ENCODE measurements around the gene ZNF518A. TPM values are rescaled to one million over a fixed set of nuclear protein-coding genes. Genes with fewer than 3 reads are reported as not detected.

ZNF518A gene
- total RNA-seq, 2 donors from 2014 or later, result 28.5 to 29.4 TPM

DNA sequence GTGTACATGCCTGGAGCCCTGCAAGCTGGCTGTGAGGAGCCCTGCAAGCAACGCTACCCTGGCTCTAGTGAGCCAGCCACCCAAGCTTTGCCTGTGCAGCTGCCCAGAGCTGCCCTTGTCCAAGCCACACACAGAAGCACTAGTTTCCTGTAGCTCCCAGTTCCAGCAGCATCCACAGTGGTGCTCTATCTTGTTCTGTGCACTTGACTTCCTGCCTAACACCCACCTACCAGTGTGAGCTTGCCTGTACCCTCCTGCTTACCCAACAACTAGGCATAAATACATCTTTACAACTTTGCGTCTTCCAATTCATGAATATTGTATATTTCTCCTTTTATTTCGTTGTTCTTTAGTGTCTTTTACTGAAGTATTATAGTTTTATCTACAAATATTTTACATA lies 32.2 kb upstream of the ZNF518A start:
- intact Hi-C loops (cut with DNase I), result no loop called here
- H3K4me1 ChIP-seq, result no peaks in the 10 kb centered on the region
- H3K9me3 ChIP-seq, result no peaks in the 10 kb centered on the region
- H3K9ac ChIP-seq (ENCODE audit: low read depth in 2 of 2, low read length in 2 of 2), result no peak overlapping the region
- TF ChIP-seq, protein P1, sequence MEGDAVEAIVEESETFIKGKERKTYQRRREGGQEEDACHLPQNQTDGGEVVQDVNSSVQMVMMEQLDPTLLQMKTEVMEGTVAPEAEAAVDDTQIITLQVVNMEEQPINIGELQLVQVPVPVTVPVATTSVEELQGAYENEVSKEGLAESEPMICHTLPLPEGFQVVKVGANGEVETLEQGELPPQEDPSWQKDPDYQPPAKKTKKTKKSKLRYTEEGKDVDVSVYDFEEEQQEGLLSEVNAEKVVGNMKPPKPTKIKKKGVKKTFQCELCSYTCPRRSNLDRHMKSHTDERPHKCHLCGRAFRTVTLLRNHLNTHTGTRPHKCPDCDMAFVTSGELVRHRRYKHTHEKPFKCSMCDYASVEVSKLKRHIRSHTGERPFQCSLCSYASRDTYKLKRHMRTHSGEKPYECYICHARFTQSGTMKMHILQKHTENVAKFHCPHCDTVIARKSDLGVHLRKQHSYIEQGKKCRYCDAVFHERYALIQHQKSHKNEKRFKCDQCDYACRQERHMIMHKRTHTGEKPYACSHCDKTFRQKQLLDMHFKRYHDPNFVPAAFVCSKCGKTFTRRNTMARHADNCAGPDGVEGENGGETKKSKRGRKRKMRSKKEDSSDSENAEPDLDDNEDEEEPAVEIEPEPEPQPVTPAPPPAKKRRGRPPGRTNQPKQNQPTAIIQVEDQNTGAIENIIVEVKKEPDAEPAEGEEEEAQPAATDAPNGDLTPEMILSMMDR (IDR thresholded peaks at IDR 0.05), result no peak
- no peak overlapping the region for H3K27ac ChIP-seq
- DNase-seq, result no peak
- peaks cover 5% of the 10 kb centered on the region for H3K27me3 ChIP-seq
- no peak overlapping the region for H3K4me3 ChIP-seq
- H3K36me3 ChIP-seq, result no peaks in the 10 kb centered on the region

DNA sequence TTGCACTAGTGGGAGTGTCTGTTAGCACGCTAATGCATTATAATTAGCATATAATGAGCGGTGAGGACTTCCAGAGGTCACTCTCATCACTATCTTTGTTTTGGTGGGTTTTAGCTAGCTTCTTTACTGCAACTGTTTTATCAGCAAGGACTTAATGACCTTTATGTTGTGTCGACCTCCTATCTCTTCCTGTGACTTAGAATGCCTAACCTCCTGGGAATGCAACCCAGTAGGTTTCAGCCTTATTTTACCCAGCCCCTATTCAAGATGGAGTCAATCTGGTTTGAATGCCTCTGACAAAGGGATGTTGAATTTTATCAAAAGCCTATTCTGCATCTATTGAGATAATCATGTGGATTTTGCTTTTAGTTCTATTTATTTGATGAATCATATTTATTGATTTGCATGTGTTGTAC lies 22.5 kb upstream of the ZNF518A start:
- no peak overlapping the region for H3K4me3 ChIP-seq
- no peak overlapping the region for H3K9ac ChIP-seq (ENCODE audit: low read depth in 2 of 2, low read length in 2 of 2)
- H3K27me3 ChIP-seq, result peaks cover 4% of the 10 kb centered on the region
- TF ChIP-seq, protein P1 (IDR thresholded peaks at IDR 0.05), result no peak
- H3K36me3 ChIP-seq, result no peaks in the 10 kb centered on the region
- H3K27ac ChIP-seq, result no peak overlapping the region
- intact Hi-C loops (cut with DNase I), result no loop called here
- no peaks in the 10 kb centered on the region for H3K4me1 ChIP-seq
- no peak for DNase-seq
- no peaks in the 10 kb centered on the region for H3K9me3 ChIP-seq

DNA sequence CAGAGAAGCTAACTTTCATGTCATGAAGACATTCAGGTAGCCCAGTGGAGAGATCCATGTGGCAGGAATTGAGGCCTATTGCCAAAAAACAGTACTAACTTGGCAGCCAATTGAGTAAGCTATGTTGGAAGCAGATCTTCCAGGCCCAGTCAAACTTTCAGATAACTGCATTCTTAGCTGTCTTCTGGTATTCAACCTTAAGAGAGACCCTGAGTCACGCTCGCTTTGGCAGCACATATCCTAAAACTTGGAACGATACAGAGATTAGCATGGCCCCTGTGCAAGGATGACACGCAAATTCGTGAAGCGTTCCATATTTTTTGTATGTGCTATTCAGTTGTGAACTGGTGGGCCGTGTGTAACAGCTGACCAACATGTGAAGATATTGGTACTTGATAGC lies 17.6 kb upstream of the ZNF518A start:
- Histone ChIP-seq H3K4me3 (no peak overlapping the region), H3K27me3 (peaks cover 4% of the 10 kb centered on the region), H3K27ac (no peak overlapping the region), H3K9ac (ENCODE audit: low read depth in 2 of 2, low read length in 2 of 2) (no peak overlapping the region), H3K9me3 (no peaks in the 10 kb centered on the region), H3K4me1 (no peaks in the 10 kb centered on the region), H3K36me3 (no peaks in the 10 kb centered on the region)
- DNase-seq, result no peak
- TF ChIP-seq, protein P1 (IDR thresholded peaks at IDR 0.05), result no peak
- intact Hi-C loops (cut with DNase I), result no loop called here

DNA sequence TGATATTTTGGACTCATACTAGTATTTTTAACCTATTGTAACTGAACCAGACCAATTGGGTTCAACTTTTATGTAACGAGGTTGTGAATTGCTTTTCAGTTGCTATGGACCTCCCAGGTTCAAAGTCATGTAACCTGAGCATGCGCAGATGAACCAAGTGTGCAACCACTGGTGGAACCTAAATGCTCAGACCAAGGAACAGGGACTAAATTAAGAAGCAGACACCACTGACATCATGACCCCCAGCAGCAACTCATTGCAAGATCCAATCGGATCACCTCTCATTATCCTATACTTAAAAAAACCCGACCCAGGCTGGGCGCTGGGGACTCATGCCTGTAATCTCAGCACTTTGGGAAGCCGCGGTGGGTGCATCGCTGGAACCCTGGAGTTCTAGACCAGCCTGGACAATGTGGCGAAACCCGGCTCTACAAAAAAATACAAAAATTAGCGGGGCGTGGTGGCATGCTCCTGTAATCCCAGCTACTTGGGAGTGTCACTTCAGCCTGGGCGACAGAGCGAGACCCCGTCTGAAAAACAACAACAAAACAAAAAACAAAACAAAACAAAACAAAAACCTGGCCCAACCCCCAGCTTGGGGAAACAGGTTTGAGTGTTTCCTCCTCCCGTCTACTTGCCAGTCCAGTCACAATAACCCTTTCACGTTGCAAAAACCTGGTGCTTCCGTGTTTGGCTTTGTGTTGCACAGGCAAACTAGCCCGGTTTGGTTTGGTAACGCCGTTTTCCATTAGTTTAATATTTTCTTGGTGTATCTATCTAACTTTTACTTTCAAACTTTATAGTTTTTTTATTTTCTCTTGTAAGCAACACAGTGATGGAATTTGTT lies 11.3 kb upstream of the ZNF518A start:
- TF ChIP-seq, protein P1 (IDR thresholded peaks at IDR 0.05), result no peak
- Histone ChIP-seq H3K4me3 (no peak overlapping the region), H3K9me3 (no peaks in the 10 kb centered on the region), H3K36me3 (no peaks in the 10 kb centered on the region), H3K27ac (no peak overlapping the region), H3K9ac (ENCODE audit: low read depth in 2 of 2, low read length in 2 of 2) (peak overlapping the region in 1 of 2 donors; percentile 60), H3K4me1 (no peaks in the 10 kb centered on the region), H3K27me3 (no peaks in the 10 kb centered on the region)
- intact Hi-C loops (cut with DNase I), result no loop called here
- DNase-seq, result peak; percentile 35

DNA sequence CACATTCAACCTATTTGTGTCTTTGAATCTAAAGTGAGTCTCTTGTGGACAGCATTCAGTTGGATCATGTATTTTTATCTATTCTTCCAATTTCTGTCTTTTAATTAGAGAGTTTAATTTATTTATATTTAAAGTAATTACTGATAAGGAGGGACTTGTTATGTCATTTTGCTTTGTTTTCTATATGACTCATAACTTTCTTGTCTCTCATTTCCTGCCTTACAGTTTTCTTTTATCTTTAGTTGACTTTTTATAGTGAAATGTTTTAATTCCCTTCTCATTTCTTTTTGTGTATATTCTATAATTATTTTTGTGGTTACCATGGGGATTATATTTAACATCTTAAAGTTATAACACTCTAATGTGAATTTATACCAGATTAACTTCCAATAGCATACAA lies 7.3 kb upstream of the ZNF518A start:
- intact Hi-C loops (cut with DNase I), result no loop called here
- Histone ChIP-seq H3K9me3 (no peaks in the 10 kb centered on the region), H3K36me3 (no peaks in the 10 kb centered on the region), H3K27me3 (no peaks in the 10 kb centered on the region), H3K4me1 (no peaks in the 10 kb centered on the region), H3K27ac (no peak overlapping the region), H3K9ac (ENCODE audit: low read depth in 2 of 2, low read length in 2 of 2) (no peak overlapping the region), H3K4me3 (no peak overlapping the region)
- TF ChIP-seq, protein P1 (IDR thresholded peaks at IDR 0.05), result no peak
- no peak for DNase-seq
